Activated gamma-delta T cell treated with anti-CD3 and anti-CD28 coated beads, Interleukin-2, amount 50 U/mL, for 16 hours (primary cell): ENCODE measurements around the gene EFHC1.

ENCODE experiments used
- DNase-seq: peaks from one replicate; pipeline ENCODE4 v3.0.0-alpha.2; 2020; ENCODE audit warnings: low read depth

EFHC1 gene

GRCh38 chr6:52518279-52518945, 98.3 kb downstream of the EFHC1 start:
- DNase-seq = no peak

- DNase-seq = no peak
Measured at GRCh38 chr6:52519618-52520017, 99.5 kb downstream of the EFHC1 start.

- DNase-seq = no peak
Measured at GRCh38 chr6:52522151-52522626, 102.0 kb downstream of the EFHC1 start.

- no peak for DNase-seq
Measured at GRCh38 chr6:52522655-52523054, 102.5 kb downstream of the EFHC1 start.

GRCh38 chr6:52523378-52524142, 103.4 kb downstream of the EFHC1 start:
- no peak for DNase-seq

GRCh38 chr6:52524918-52525317, 104.8 kb downstream of the EFHC1 start:
- DNase-seq = no peak

GRCh38 chr6:52526634-52527033, 106.5 kb downstream of the EFHC1 start:
- no peak for DNase-seq

- DNase-seq = no peak
Measured at GRCh38 chr6:52527436-52527835, 107.3 kb downstream of the EFHC1 start.

- DNase-seq = no peak
Measured at GRCh38 chr6:52529311-52529710, 109.2 kb downstream of the EFHC1 start.

- no peak for DNase-seq
Measured at GRCh38 chr6:52530351-52530750, 110.2 kb downstream of the EFHC1 start.

- no peak for DNase-seq
Measured at GRCh38 chr6:52531396-52531795, 111.3 kb downstream of the EFHC1 start.

- DNase-seq = no peak
Measured at GRCh38 chr6:52531834-52532233, 111.7 kb downstream of the EFHC1 start.

GRCh38 chr6:52532457-52532856, 112.3 kb downstream of the EFHC1 start:
- no peak for DNase-seq

- DNase-seq = no peak
Measured at GRCh38 chr6:52533491-52533890, 113.3 kb downstream of the EFHC1 start.

- no peak for DNase-seq
Measured at GRCh38 chr6:52534363-52534762, 114.2 kb downstream of the EFHC1 start.

GRCh38 chr6:52534966-52535390, 114.8 kb downstream of the EFHC1 start:
- DNase-seq = no peak

- no peak for DNase-seq
Measured at GRCh38 chr6:52535711-52536423, 115.7 kb downstream of the EFHC1 start.

- DNase-seq = no peak
Measured at GRCh38 chr6:52536424-52536916, 116.3 kb downstream of the EFHC1 start.

GRCh38 chr6:52537001-52537753, 117.0 kb downstream of the EFHC1 start:
- DNase-seq = no peak

GRCh38 chr6:52538252-52538900, 118.2 kb downstream of the EFHC1 start:
- DNase-seq = no peak

GRCh38 chr6:52538901-52539354, 118.8 kb downstream of the EFHC1 start:
- no peak for DNase-seq
